ENCODE measurements around the gene NT5DC3.

DNA sequence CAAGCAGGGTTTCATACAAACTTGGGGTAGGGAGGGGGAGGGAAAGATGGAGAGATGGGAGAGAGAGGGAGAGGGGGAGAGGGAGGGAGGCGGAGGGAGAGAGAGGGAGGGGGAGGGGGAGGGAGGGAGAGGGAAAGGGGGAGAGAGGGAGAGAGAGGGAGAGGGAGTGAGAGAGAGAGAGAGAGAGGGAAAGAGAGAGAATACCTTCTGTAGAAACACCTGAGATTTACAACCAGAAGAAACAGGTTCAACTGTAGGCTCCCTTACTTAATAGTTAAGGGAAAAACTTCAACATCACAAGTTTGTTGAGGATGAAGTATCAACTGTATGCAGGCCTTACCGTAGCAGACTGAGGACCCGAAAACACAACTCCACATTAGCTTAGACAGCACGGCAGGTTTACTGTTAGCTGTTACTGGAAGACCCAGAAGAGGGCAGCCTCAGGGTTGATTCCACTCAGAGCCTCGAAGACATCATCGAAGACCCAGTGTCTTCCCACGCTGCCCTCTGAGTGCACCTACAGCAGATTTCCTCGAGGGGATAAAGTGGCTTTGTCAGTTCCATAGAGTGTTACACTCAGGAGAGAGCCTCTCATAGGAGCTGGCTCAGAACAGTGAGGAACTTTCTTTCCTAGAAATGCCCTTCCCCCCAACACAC, 72.4 kb downstream of the NT5DC3 start:
- TF ChIP-seq PAX8 (CRISPR knock-in tag; IDR thresholded peaks at IDR 0.05; ENCODE audit: borderline replicate concordance) (no peak), POLR2A (IDR thresholded peaks at IDR 0.05; ENCODE audit: insufficient read depth in 1 of 2, low read depth in 2 of 2, low read length in 2 of 2) (no peak), NCOA1 (CRISPR knock-in tag; IDR thresholded peaks at IDR 0.05) (no peak), ZNF746 (CRISPR knock-in tag; IDR thresholded peaks at IDR 0.05) (no peak), ZNF232 (CRISPR knock-in tag; IDR thresholded peaks at IDR 0.05; ENCODE audit: borderline replicate concordance) (no peak), JUN (CRISPR knock-in tag; IDR thresholded peaks at IDR 0.05) (no peak), ARNT2 (CRISPR knock-in tag; IDR thresholded peaks at IDR 0.05; ENCODE audit: low read depth) (no peak), CTCF (CRISPR knock-in tag; IDR thresholded peaks at IDR 0.05) (no peak), ZNF446 (CRISPR knock-in tag; IDR thresholded peaks at IDR 0.05) (no peak)
- TF ChIP-seq, protein P1, sequence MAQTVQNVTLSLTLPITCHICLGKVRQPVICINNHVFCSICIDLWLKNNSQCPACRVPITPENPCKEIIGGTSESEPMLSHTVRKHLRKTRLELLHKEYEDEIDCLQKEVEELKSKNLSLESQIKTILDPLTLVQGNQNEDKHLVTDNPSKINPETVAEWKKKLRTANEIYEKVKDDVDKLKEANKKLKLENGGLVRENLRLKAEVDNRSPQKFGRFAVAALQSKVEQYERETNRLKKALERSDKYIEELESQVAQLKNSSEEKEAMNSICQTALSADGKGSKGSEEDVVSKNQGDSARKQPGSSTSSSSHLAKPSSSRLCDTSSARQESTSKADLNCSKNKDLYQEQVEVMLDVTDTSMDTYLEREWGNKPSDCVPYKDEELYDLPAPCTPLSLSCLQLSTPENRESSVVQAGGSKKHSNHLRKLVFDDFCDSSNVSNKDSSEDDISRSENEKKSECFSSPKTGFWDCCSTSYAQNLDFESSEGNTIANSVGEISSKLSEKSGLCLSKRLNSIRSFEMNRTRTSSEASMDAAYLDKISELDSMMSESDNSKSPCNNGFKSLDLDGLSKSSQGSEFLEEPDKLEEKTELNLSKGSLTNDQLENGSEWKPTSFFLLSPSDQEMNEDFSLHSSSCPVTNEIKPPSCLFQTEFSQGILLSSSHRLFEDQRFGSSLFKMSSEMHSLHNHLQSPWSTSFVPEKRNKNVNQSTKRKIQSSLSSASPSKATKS (CRISPR knock-in tag; IDR thresholded peaks at IDR 0.05), result no peak
- TF ChIP-seq, protein P2, sequence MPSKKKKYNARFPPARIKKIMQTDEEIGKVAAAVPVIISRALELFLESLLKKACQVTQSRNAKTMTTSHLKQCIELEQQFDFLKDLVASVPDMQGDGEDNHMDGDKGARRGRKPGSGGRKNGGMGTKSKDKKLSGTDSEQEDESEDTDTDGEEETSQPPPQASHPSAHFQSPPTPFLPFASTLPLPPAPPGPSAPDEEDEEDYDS (CRISPR knock-in tag; IDR thresholded peaks at IDR 0.05), result no peak

Measured in HepG2 (cell line).